ENCODE measurements around the gene VPS37C. TPM values are rescaled to one million over a fixed set of nuclear protein-coding genes. Genes with fewer than 3 reads are reported as not detected.

Gene VPS37C
- total and polyA plus RNA-seq, 10 donors: 6.1 to 32.3 (median 20.5) TPM

GRCh38 chr11:61115498-61116224 is 45.6 kb downstream of the VPS37C start:
- 87 to 94% (median 90%) methylated on average over 21 of the region's 21 CpGs for WGBS, 5 donors
- Histone ChIP-seq H3K4me3 (no peak overlapping the region), H3K4me1 (peaks cover 0 to 61% (median 21%) of the 10 kb centered on the region in 6 donors), H3K9me3 (no peaks in the 10 kb centered on the region), H3K36me3 (peaks cover 0 to 7% (median 0%) of the 10 kb centered on the region in 6 donors), H3K27ac (no peak overlapping the region), H3K27me3 (replicated peaks in 1 of 7) (no peaks in the 10 kb centered on the region)
- no peak for TF ChIP-seq CTCF (IDR thresholded peaks at IDR 0.05 in 8 of 11, conservative IDR thresholded peaks at IDR 0.05 in 3 of 11)
- TF ChIP-seq POLR2A (IDR thresholded peaks at IDR 0.05): no peak
- TF ChIP-seq POLR2AphosphoS5 (IDR thresholded peaks at IDR 0.05): no peak
- intact Hi-C loops (cut with DNase I; ENCODE audit: low total_unique reads): no loop called here
- DNase-seq: peak; percentile 39

DNA sequence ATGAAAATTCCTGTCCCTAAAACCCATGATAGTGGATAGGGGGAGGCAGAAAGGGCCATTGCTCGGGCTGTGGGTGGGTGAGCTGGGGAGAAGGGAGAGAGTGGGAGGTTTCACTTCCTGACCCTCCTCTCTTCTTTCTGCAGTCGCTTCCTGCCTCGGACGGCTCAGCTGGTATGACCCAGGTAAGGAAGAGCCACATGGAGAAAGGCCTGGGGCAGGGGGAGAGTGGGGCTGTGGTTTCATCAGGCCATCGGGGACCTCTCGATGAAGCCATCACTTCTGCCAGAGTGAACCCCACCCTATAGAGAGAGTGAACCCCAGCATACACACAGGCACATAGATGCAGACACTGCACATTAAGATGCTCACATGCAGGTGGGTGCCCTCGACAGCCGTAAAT is 46.3 kb downstream of the VPS37C start:
- peak; percentile 50 for DNase-seq
- Histone ChIP-seq H3K27ac (no peak overlapping the region), H3K4me3 (no peak overlapping the region), H3K4me1 (peaks cover 0 to 54% (median 15%) of the 10 kb centered on the region in 6 donors), H3K27me3 (replicated peaks in 1 of 7) (no peaks in the 10 kb centered on the region), H3K36me3 (peaks cover 0 to 7% (median 0%) of the 10 kb centered on the region in 6 donors), H3K9me3 (no peaks in the 10 kb centered on the region)
- intact Hi-C loops (cut with DNase I; ENCODE audit: low total_unique reads): no loop called here
- TF ChIP-seq POLR2A (IDR thresholded peaks at IDR 0.05) (no peak), POLR2AphosphoS5 (IDR thresholded peaks at IDR 0.05) (no peak), CTCF (IDR thresholded peaks at IDR 0.05 in 8 of 11, conservative IDR thresholded peaks at IDR 0.05 in 3 of 11) (no peak)
- 47 to 57% (median 50%) methylated on average over 8 of the region's 8 CpGs for WGBS, 5 donors

DNA sequence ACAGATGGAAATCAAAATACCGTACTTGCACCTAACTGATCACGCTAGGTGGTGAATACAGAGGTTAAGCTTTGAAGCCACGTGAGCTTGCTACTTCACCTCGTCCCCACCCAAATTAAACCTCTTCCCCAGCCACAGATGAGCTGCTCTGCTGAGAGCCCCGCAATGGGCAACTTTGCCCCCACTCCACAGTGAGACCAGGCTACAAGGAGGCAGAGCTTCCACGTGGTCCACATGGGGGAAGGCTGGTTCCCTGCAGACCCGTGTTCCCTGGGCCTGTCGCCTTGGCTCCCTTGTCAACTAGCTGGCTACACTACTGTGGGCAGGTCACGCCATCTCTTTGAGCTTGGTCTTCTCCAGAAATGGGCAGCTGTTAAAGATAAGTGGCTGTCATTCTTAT is 48.0 kb downstream of the VPS37C start:
- H3K36me3 ChIP-seq: peaks cover 0 to 14% (median 0%) of the 10 kb centered on the region in 6 donors
- H3K4me3 ChIP-seq: no peak overlapping the region
- peak; percentile 70 for DNase-seq
- intact Hi-C loops (cut with DNase I; ENCODE audit: low total_unique reads): no loop called here
- H3K27me3 ChIP-seq (replicated peaks in 1 of 7): no peaks in the 10 kb centered on the region
- no peak for TF ChIP-seq POLR2AphosphoS5 (IDR thresholded peaks at IDR 0.05)
- no peak for TF ChIP-seq CTCF (IDR thresholded peaks at IDR 0.05 in 8 of 11, conservative IDR thresholded peaks at IDR 0.05 in 3 of 11)
- no peak for TF ChIP-seq POLR2A (IDR thresholded peaks at IDR 0.05)
- no peaks in the 10 kb centered on the region for H3K9me3 ChIP-seq
- peaks cover 0 to 47% (median 13%) of the 10 kb centered on the region in 6 donors for H3K4me1 ChIP-seq
- peak overlapping the region in 1 of 8 donors; percentile 9 for H3K27ac ChIP-seq
- WGBS, 5 donors: 77 to 89% (median 84%) methylated on average over 9 of the region's 9 CpGs

DNA sequence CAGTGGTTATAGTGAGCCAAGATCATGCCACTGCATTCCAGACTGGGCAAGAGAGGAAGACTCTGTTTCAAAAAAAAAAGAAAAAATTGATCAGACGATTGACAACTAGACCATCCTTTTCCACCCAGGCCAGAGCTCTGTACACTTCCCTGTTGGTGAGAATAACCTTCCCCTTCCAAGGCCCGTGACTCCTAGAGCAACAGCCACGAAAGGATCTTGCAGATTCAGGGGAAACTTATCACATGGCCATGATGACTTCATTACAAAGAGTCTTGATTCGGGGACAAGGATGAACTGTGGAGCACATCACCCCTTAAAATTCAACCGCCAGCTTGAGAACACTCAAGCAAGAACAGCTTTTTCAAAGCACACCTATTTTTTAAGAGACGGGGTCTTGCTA is 48.7 kb downstream of the VPS37C start:
- Histone ChIP-seq H3K27ac (peak overlapping the region in 3 of 8 donors; percentile 51 to 71 (median 58)), H3K4me3 (no peak overlapping the region), H3K36me3 (peaks cover 0 to 17% (median 0%) of the 10 kb centered on the region in 6 donors), H3K9me3 (no peaks in the 10 kb centered on the region), H3K4me1 (peaks cover 0 to 47% (median 13%) of the 10 kb centered on the region in 6 donors), H3K27me3 (replicated peaks in 1 of 7) (no peaks in the 10 kb centered on the region)
- no peak for DNase-seq
- intact Hi-C loops (cut with DNase I; ENCODE audit: low total_unique reads): no loop called here
- TF ChIP-seq CTCF (IDR thresholded peaks at IDR 0.05 in 8 of 11, conservative IDR thresholded peaks at IDR 0.05 in 3 of 11): no peak
- TF ChIP-seq POLR2AphosphoS5 (IDR thresholded peaks at IDR 0.05): no peak
- no peak for TF ChIP-seq POLR2A (IDR thresholded peaks at IDR 0.05)
- 80 to 87% (median 85%) methylated on average over 6 of the region's 6 CpGs for WGBS, 5 donors
